Measurements from ENCODE around the gene PPP2R3A.

GRCh38 chr3:136038668-136039067, 73.1 kb downstream of the PPP2R3A start:
- TF ChIP-seq CTCF (CRISPR knock-in tag; IDR thresholded peaks at IDR 0.05), result no peak
- TF ChIP-seq YY1 (IDR thresholded peaks at IDR 0.05; ENCODE audit: insufficient read depth, insufficient replicate concordance, low read depth, low read length), result no peak
- TF ChIP-seq PLRG1 (conservative IDR thresholded peaks at IDR 0.05), result no peak
- no peak for TF ChIP-seq RBFOX2 (IDR thresholded peaks at IDR 0.05; ENCODE audit: low read depth, low read length)
- TF ChIP-seq IRF1 (CRISPR knock-in tag; IDR thresholded peaks at IDR 0.05; ENCODE audit: low read depth), result no peak

Data from HepG2 (cell line).